Neural progenitor cell (in vitro differentiated cells): ENCODE results near the gene TSHZ3.

Experiments used
- CTCF ChIP-seq: fragments of 200-600 bp; sonication (generic); IDR thresholded peaks from 2 replicates; pipeline ENCODE4 v1.5.1; 2017; ENCODE audit warnings: antibody characterized with exemption, mild to moderate bottlenecking
- EZH2 ChIP-seq: fragments of 200-600 bp; sonication (generic); IDR thresholded peaks from 2 replicates; pipeline ENCODE4 v1.6.1; 2017; ENCODE audit warnings: antibody characterized with exemption, mild to moderate bottlenecking, moderate library complexity
- EZH2phosphoT487 ChIP-seq: fragments of 200-600 bp; sonication (generic); IDR thresholded peaks from 2 replicates; pipeline ENCODE4 v1.6.1; 2017; ENCODE audit warnings: antibody characterized with exemption

GRCh38 chr19:31261603-31262212 is 87.5 kb downstream of the TSHZ3 start:
- TF ChIP-seq EZH2phosphoT487 (no peak), CTCF (no peak), EZH2 (no peak)
